Measurements from ENCODE around the gene PSORS1C2. TPM values are rescaled to one million over a fixed set of nuclear protein-coding genes. Genes with fewer than 3 reads are reported as not detected.

The PSORS1C2 gene
- total RNA-seq, 2 donors from 2014 or later = not detected

DNA sequence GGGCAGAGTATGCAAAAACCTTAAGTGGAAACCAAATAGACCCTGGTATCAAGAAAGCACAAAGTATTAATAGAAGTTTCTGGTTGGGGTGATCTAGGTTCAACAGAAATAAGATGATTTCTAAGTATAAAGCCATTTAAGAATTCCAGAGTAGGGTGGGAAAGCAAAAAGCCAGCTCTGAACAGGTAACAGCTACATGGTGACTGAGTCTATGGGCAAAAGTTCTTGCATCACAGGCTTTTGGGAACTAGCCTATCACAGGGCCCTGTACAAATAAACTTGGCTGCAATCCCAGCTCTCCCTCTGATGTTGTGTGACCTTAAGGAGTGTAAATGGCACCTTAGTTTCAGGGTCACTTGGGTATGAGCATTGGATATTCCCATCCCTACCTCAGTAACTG lies 25.1 kb upstream of the PSORS1C2 start:
- H3K27ac ChIP-seq = no peak overlapping the region
- no peaks in the 10 kb centered on the region for H3K9me3 ChIP-seq
- H3K4me3 ChIP-seq = no peak overlapping the region
- H3K4me1 ChIP-seq (replicated peaks) = peaks cover 4% of the 10 kb centered on the region
- TF ChIP-seq POLR2AphosphoS5 (IDR thresholded peaks at IDR 0.05) = no peak
- TF ChIP-seq, protein P1, sequence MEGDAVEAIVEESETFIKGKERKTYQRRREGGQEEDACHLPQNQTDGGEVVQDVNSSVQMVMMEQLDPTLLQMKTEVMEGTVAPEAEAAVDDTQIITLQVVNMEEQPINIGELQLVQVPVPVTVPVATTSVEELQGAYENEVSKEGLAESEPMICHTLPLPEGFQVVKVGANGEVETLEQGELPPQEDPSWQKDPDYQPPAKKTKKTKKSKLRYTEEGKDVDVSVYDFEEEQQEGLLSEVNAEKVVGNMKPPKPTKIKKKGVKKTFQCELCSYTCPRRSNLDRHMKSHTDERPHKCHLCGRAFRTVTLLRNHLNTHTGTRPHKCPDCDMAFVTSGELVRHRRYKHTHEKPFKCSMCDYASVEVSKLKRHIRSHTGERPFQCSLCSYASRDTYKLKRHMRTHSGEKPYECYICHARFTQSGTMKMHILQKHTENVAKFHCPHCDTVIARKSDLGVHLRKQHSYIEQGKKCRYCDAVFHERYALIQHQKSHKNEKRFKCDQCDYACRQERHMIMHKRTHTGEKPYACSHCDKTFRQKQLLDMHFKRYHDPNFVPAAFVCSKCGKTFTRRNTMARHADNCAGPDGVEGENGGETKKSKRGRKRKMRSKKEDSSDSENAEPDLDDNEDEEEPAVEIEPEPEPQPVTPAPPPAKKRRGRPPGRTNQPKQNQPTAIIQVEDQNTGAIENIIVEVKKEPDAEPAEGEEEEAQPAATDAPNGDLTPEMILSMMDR (IDR thresholded peaks at IDR 0.05) = no peak
- TF ChIP-seq POLR2A (IDR thresholded peaks at IDR 0.05) = no peak
- no peak for DNase-seq (ENCODE audit: low spot score)
- H3K36me3 ChIP-seq = no peaks in the 10 kb centered on the region
- intact Hi-C loops (cut with DNase I) = no loop called here
- H3K27me3 ChIP-seq (replicated peaks; ENCODE audit: insufficient read depth) = no peaks in the 10 kb centered on the region

DNA sequence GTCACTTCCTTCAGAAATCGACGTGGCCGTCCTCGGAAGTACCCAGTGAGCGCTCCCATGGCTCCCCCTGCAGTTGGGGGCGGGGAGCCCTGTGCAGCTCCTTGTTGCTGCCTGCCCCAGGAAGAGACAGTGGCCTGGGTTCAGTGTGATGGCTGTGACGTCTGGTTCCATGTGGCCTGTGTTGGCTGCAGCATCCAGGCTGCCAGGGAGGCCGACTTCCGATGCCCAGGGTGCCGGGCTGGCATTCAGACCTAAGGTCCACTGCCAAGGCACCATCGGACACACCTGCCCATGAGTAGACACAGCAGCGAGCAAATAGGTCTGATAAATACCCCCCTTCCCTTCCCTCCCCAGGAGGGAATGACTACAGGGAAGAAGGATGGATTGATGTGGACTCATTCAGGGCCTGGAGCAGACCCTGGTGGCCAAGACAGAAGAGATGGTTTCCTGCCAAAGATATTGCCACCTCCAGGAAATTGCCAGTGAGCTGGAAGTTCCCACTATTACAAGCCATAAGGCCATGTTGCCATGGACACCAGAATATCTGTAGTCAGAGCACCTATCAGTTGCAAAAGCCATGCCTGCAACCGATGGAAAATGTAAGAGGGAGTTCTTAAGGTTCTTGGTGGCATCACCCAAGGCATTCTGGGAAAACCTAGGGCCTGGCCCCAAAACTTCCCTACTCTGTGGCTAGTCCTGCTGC lies 23.7 kb upstream of the PSORS1C2 start:
- 90% methylated on average over 12 of the region's 13 CpGs for WGBS
- Histone ChIP-seq H3K27ac (no peak overlapping the region), H3K4me3 (no peak overlapping the region), H3K27me3 (replicated peaks; ENCODE audit: insufficient read depth) (no peaks in the 10 kb centered on the region), H3K36me3 (no peaks in the 10 kb centered on the region), H3K4me1 (replicated peaks) (peaks cover 5% of the 10 kb centered on the region), H3K9me3 (no peaks in the 10 kb centered on the region)
- intact Hi-C loops (cut with DNase I) = no loop called here
- DNase-seq (ENCODE audit: low spot score) = no peak
- TF ChIP-seq POLR2AphosphoS5 (IDR thresholded peaks at IDR 0.05) = no peak
- no peak for TF ChIP-seq POLR2A (IDR thresholded peaks at IDR 0.05)
- TF ChIP-seq, protein P1 (IDR thresholded peaks at IDR 0.05) = no peak

- no peak for TF ChIP-seq POLR2A (IDR thresholded peaks at IDR 0.05)
- TF ChIP-seq, protein P1 (IDR thresholded peaks at IDR 0.05) = no peak
- no peak for TF ChIP-seq POLR2AphosphoS5 (IDR thresholded peaks at IDR 0.05)
- Histone ChIP-seq H3K27ac (no peak overlapping the region), H3K36me3 (no peaks in the 10 kb centered on the region), H3K4me3 (no peak overlapping the region), H3K27me3 (replicated peaks; ENCODE audit: insufficient read depth) (no peaks in the 10 kb centered on the region), H3K4me1 (replicated peaks) (peaks cover 5% of the 10 kb centered on the region), H3K9me3 (no peaks in the 10 kb centered on the region)
- WGBS = 91% methylated on average over 19 of the region's 19 CpGs
- DNase-seq (ENCODE audit: low spot score) = no peak
- intact Hi-C loops (cut with DNase I) = no loop called here
Observed at GRCh38 chr6:31161216-31162126, 22.6 kb upstream of the PSORS1C2 start.

- no peaks in the 10 kb centered on the region for H3K27me3 ChIP-seq (replicated peaks; ENCODE audit: insufficient read depth)
- H3K4me1 ChIP-seq (replicated peaks) = peaks cover 5% of the 10 kb centered on the region
- no peaks in the 10 kb centered on the region for H3K9me3 ChIP-seq
- H3K36me3 ChIP-seq = no peaks in the 10 kb centered on the region
- WGBS = 12% methylated on average over 26 of the region's 35 CpGs
- intact Hi-C loops (cut with DNase I) = loop anchor here (5.0 kb wide), 1 partner anchor 38 kb away; no protein-coding TSS in a partner anchor
- TF ChIP-seq POLR2A (IDR thresholded peaks at IDR 0.05) = no peak
- TF ChIP-seq, protein P1 (IDR thresholded peaks at IDR 0.05) = no peak
- no peak for TF ChIP-seq POLR2AphosphoS5 (IDR thresholded peaks at IDR 0.05)
- no peak for DNase-seq (ENCODE audit: low spot score)
- peak overlapping the region; percentile 57 to 58 for H3K4me3 ChIP-seq
- peak overlapping the region; percentile 45 to 49 for H3K27ac ChIP-seq
Observed at GRCh38 chr6:31158863-31159855, 20.3 kb upstream of the PSORS1C2 start.

Measured in prostate gland (tissue), 2 donors.